Uterus (tissue), 4 donors: Measurements from ENCODE around the gene TPM1. TPM values are rescaled to one million over a fixed set of nuclear protein-coding genes. Genes with fewer than 3 reads are reported as not detected.

Experiments
- DNase-seq, 2 donors: peaks; one replicate each; pipeline ENCODE4 v3.0.0-alpha.2; 2019 to 2020
- H3K27ac ChIP-seq, 2 donors: fragments of 200-600 bp; sonication (generic); 1 replicate in 1 of 2; 2 replicates in 1 of 2; pipeline ENCODE4 v1.5.1; 2016 to 2018
- H3K27me3 ChIP-seq, 2 donors: fragments of 200-600 bp; sonication (generic); one replicate each; pipeline ENCODE4 v1.5.1; 2018 to 2019; ENCODE audit warnings: control low read depth in 1 of 2
- H3K36me3 ChIP-seq, 2 donors: fragments of 200-600 bp; sonication (generic); one replicate each; pipeline ENCODE4 v1.5.1; 2019; ENCODE audit warnings: control low read depth in 1 of 2
- H3K4me1 ChIP-seq, 2 donors: fragments of 200-600 bp; sonication (generic); one replicate each; pipeline ENCODE4 v1.5.1; 2018 to 2019; ENCODE audit warnings: control low read depth in 1 of 2
- H3K4me3 ChIP-seq, 2 donors: fragments of 200-600 bp; sonication (generic); 1 replicate in 1 of 2; 2 replicates in 1 of 2; pipeline ENCODE4 v1.5.1; 2018 to 2019; ENCODE audit warnings: mild to moderate bottlenecking in 1 of 2
- H3K9me3 ChIP-seq, 2 donors: fragments of 200-600 bp; sonication (generic); one replicate each; pipeline ENCODE4 v1.5.1; 2019; ENCODE audit warnings: control low read depth in 1 of 2
- POLR2A ChIP-seq, 2 donors: fragments of 450-650 bp; IDR thresholded peaks; one replicate each; pipeline ENCODE4 v1.6.1; 2016; ENCODE audit warnings: antibody characterized with exemption in 2 of 2, mild to moderate bottlenecking in 1 of 2, moderate library complexity in 1 of 2
- intact Hi-C: fragments of 100-400 bp; cut with DNase I; formaldehyde crosslinking; loops from one replicate; pipeline ENCODE4 v1.15.1; 2023; ENCODE audit warnings: low total_unique reads
- total RNA-seq, 4 donors: library from RNA; depleted of rRNA in 3 of 4; stranded (reverse); fragments of >200 nt in 3 of 4; gene quantifications; one replicate each; pipeline versions ENCODE4 v1.1.0 to v1.2.4, GENCODE V29; 2014 to 2023
- TF ChIP-seq, protein P1 (sequence below), 4 experiments: fragments of 200-600 bp in 2 of 4; fragments of 450-650 bp in 2 of 4; sonication (generic) in 2 of 4; IDR thresholded peaks; one replicate each; pipeline ENCODE4 v1.5.1; 2016 to 2019; ENCODE audit warnings: antibody characterized with exemption in 4 of 4, mild to moderate bottlenecking in 2 of 4, moderate library complexity in 1 of 4
- donor health status: DM: yes; HTN: yes; CAD: no.

The TPM1 gene
- total RNA-seq, 4 donors from 2014 or later = 622 to 1,998 (median 1,003) TPM

DNA sequence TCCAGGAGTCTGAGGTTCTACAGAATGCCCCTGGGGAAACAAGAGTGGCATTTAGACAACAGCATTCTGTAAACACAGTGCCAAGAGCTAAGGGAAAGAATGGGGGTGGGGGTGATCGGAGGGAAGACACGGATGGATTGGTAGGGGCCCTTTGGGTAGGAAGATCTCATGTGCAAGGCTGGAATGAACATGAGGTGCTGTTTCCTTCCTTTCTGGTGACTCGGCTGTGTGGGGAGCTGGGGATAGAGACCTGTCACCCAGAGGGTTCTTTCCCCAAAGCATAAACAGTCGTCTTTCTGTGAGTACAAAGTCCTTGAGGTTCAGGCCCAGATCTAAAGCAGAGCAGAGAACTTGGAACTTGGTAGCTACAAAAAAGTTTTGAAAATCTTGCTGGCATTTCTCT is 11.7 kb downstream of the TPM1 start:
- intact Hi-C loops = no loop called here
- H3K36me3 ChIP-seq = no peaks in the 10 kb centered on the region
- H3K27ac ChIP-seq = peak overlapping the region; percentile 97 to 98
- H3K27me3 ChIP-seq = no peaks in the 10 kb centered on the region
- peaks cover 11 to 34% of the 10 kb centered on the region in 2 donors for H3K4me1 ChIP-seq
- no peak for DNase-seq
- no peaks in the 10 kb centered on the region for H3K9me3 ChIP-seq
- H3K4me3 ChIP-seq = no peak overlapping the region
- TF ChIP-seq, protein P1, sequence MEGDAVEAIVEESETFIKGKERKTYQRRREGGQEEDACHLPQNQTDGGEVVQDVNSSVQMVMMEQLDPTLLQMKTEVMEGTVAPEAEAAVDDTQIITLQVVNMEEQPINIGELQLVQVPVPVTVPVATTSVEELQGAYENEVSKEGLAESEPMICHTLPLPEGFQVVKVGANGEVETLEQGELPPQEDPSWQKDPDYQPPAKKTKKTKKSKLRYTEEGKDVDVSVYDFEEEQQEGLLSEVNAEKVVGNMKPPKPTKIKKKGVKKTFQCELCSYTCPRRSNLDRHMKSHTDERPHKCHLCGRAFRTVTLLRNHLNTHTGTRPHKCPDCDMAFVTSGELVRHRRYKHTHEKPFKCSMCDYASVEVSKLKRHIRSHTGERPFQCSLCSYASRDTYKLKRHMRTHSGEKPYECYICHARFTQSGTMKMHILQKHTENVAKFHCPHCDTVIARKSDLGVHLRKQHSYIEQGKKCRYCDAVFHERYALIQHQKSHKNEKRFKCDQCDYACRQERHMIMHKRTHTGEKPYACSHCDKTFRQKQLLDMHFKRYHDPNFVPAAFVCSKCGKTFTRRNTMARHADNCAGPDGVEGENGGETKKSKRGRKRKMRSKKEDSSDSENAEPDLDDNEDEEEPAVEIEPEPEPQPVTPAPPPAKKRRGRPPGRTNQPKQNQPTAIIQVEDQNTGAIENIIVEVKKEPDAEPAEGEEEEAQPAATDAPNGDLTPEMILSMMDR (IDR thresholded peaks at IDR 0.05) = no peak
- no peak for TF ChIP-seq POLR2A (IDR thresholded peaks at IDR 0.05)

DNA sequence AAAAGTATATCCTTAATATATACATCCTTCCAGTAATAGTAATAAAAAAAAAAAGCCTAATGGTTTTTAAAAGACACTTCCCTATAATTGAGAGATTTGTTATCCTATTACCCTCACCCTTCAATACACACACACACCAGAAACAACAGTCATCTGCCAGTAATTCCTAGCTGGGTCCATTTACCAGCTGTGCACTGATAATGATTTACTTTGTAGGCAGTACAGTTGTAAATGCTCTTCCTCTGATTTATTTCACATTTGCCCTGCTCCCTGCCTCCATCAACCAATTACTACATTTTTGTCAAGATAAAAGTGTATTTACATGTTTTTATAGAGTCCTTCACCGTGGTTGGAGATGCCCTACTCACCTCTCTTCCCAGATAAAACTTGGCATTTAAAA is 12.4 kb downstream of the TPM1 start:
- no peak for DNase-seq
- H3K4me1 ChIP-seq = peaks cover 11 to 34% of the 10 kb centered on the region in 2 donors
- no peaks in the 10 kb centered on the region for H3K9me3 ChIP-seq
- no peak for TF ChIP-seq POLR2A (IDR thresholded peaks at IDR 0.05)
- TF ChIP-seq, protein P1 (IDR thresholded peaks at IDR 0.05) = no peak
- no peak overlapping the region for H3K4me3 ChIP-seq
- no peaks in the 10 kb centered on the region for H3K27me3 ChIP-seq
- peak overlapping the region; percentile 97 to 98 for H3K27ac ChIP-seq
- intact Hi-C loops = no loop called here
- H3K36me3 ChIP-seq = no peaks in the 10 kb centered on the region

DNA sequence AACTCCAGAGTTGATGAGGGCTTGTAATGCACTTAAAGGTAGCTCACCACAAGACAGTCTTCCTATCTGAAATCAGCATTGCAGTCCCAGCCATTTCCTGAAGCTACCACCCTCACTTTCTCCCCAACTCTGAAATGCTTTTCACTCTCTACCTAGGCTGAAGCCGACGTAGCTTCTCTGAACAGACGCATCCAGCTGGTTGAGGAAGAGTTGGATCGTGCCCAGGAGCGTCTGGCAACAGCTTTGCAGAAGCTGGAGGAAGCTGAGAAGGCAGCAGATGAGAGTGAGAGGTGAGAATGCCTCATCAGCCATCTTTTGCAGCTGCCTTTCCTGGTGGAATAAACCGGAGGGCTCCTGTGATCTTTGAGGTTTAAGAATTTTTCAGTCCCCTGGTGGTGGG is 14.3 kb downstream of the TPM1 start:
- intact Hi-C loops = no loop called here
- no peaks in the 10 kb centered on the region for H3K36me3 ChIP-seq
- no peak overlapping the region for H3K4me3 ChIP-seq
- H3K9me3 ChIP-seq = no peaks in the 10 kb centered on the region
- TF ChIP-seq, protein P1 (IDR thresholded peaks at IDR 0.05) = no peak
- TF ChIP-seq POLR2A (IDR thresholded peaks at IDR 0.05) = no peak
- peaks cover 11 to 33% of the 10 kb centered on the region in 2 donors for H3K4me1 ChIP-seq
- H3K27ac ChIP-seq = peak overlapping the region; percentile 97 to 98
- H3K27me3 ChIP-seq = no peaks in the 10 kb centered on the region
- peak; percentile 74 to 77 for DNase-seq

DNA sequence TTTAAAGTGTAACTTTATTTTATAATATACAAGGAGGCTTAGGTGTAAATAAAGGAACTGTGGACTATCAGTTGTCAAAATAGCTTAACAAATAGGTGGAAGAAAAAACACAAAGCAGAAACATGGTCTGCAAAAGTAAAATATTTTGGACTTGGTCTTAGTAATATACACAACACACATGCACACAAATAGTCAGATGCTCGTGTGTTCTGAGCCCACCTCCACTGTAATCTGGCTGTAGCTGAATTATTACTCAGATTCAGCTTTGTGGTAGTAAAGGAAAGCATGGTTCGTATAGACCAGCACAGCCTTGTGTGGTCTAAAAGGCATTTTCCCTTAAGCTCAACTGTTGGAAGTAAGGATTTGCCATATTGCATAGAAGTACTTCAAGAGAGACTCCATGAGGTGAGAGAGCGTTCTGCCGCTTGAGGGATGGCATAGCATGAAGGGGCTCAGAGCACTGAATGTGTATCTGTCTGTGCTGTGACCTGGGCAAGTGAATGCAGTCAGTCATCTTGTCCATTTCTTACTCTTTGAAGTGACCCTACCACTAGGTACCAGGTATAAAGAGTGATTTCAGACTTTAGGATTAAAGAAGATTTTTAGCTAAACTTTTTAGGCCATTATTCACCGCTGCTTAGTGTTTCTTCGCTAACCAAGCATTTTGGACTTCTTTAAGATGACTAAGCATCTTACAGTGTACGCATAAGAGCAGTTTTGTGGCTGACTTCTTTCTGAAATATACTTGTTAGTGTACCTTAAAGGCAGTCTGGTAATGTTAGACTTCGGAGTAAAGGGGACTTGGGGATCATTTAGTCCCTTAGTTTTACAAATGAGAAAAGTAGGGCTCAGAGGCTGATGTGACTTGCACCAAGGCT is 15.2 kb downstream of the TPM1 start:
- Histone ChIP-seq H3K9me3 (no peaks in the 10 kb centered on the region), H3K36me3 (no peaks in the 10 kb centered on the region), H3K4me3 (no peak overlapping the region), H3K27ac (peak overlapping the region; percentile 97 to 98), H3K4me1 (peaks cover 11 to 24% of the 10 kb centered on the region in 2 donors), H3K27me3 (no peaks in the 10 kb centered on the region)
- intact Hi-C loops = no loop called here
- DNase-seq = no peak
- TF ChIP-seq, protein P1 (IDR thresholded peaks at IDR 0.05) = no peak
- TF ChIP-seq POLR2A (IDR thresholded peaks at IDR 0.05) = no peak

DNA sequence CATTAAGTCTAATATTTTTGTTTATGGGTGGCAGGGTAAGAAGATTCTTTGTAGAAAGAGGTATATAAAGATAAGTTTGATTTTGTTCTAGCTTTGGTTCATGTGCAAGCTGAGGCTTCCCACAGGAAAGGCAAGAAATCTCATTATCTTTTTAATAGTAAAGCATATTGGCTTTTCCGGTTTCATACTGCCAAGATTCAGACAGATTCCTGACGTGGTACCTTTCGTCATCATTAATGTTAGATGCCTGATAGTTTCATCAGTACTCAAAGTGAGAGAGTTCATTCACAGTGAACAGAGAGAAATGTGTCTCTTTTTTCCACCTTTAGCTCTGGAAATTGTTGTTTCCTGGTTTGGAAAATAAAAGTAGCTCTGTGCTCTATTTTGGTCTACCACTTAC is 16.5 kb downstream of the TPM1 start:
- peaks cover 11 to 12% of the 10 kb centered on the region in 2 donors for H3K4me1 ChIP-seq
- H3K9me3 ChIP-seq = no peaks in the 10 kb centered on the region
- H3K27ac ChIP-seq = peak overlapping the region; percentile 53 to 98
- TF ChIP-seq, protein P1 (IDR thresholded peaks at IDR 0.05) = no peak
- no peak for TF ChIP-seq POLR2A (IDR thresholded peaks at IDR 0.05)
- no peak overlapping the region for H3K4me3 ChIP-seq
- intact Hi-C loops = no loop called here
- no peaks in the 10 kb centered on the region for H3K36me3 ChIP-seq
- no peak for DNase-seq
- no peaks in the 10 kb centered on the region for H3K27me3 ChIP-seq
